H9 (cell line): ENCODE data around the gene GEMIN2. TPM values are rescaled to one million over a fixed set of nuclear protein-coding genes. Genes with fewer than 3 reads are reported as not detected.

Experiments used
- DNase-seq: peaks from one replicate; pipeline ENCODE4 v3.0.0-alpha.2; 2017
- H2AFZ ChIP-seq: one replicate; pipeline ENCODE4 v1.6.1; 2013; ENCODE audit warnings: mild to moderate bottlenecking, low read length, control low read depth, moderate library complexity
- H2AK5ac ChIP-seq: 2 replicates; pipeline ENCODE4 v1.6.1; 2013; ENCODE audit warnings: low read length, control low read depth, mixed read lengths; ENCODE audit not compliant: insufficient read length
- H2BK120ac ChIP-seq: one replicate; pipeline ENCODE4 v1.6.1; 2013; ENCODE audit warnings: low read depth, mild to moderate bottlenecking, low read length, control low read depth, inconsistent platforms; ENCODE audit not compliant: poor library complexity, severe bottlenecking
- H2BK12ac ChIP-seq: 2 replicates; pipeline ENCODE4 v1.6.1; 2013; ENCODE audit warnings: low read length, control low read depth, mixed read lengths, low read depth; ENCODE audit not compliant: insufficient read length
- H2BK15ac ChIP-seq: 2 replicates; pipeline ENCODE4 v1.6.1; 2013; ENCODE audit warnings: low read depth, low read length, control low read depth
- H2BK20ac ChIP-seq: one replicate; pipeline ENCODE4 v1.6.1; 2013; ENCODE audit warnings: low read depth, mild to moderate bottlenecking, low read length, control low read depth, inconsistent platforms; ENCODE audit not compliant: poor library complexity, severe bottlenecking
- H2BK5ac ChIP-seq: 2 replicates; pipeline ENCODE4 v1.6.1; 2013; ENCODE audit warnings: low read length, control low read depth, mixed read lengths; ENCODE audit not compliant: insufficient read length
- H3K14ac ChIP-seq: 2 replicates; pipeline ENCODE4 v1.6.1; 2013; ENCODE audit warnings: low read length, control low read depth; ENCODE audit not compliant: insufficient read depth
- H3K18ac ChIP-seq: 2 replicates; pipeline ENCODE4 v1.6.1; 2013; ENCODE audit warnings: low read depth, mild to moderate bottlenecking, mixed read lengths, low read length, control low read depth; ENCODE audit not compliant: insufficient read length
- H3K23ac ChIP-seq: 2 replicates; pipeline ENCODE4 v1.6.1; 2013; ENCODE audit warnings: low read length, control low read depth, mixed read lengths, low read depth; ENCODE audit not compliant: insufficient read length
- H3K23me2 ChIP-seq: 2 replicates; pipeline ENCODE4 v1.6.1; 2013; ENCODE audit warnings: low read depth, mild to moderate bottlenecking, mixed read lengths, low read length, control low read depth; ENCODE audit not compliant: insufficient read length, poor library complexity, severe bottlenecking
- H3K27ac ChIP-seq: 2 replicates; pipeline ENCODE4 v1.5.1; 2013; ENCODE audit warnings: low read length, control low read depth, mixed read lengths, low read depth; ENCODE audit not compliant: insufficient read length
- H3K27me3 ChIP-seq: 2 replicates; pipeline ENCODE4 v1.6.1; 2013; ENCODE audit warnings: low read length, control low read depth, inconsistent platforms; ENCODE audit not compliant: insufficient read depth
- H3K4ac ChIP-seq: 2 replicates; pipeline ENCODE4 v1.6.1; 2013; ENCODE audit warnings: low read depth, mild to moderate bottlenecking, control low read depth, inconsistent platforms, low read length, moderate library complexity
- H3K4me1 ChIP-seq: 2 replicates; pipeline ENCODE4 v1.6.1; 2013; ENCODE audit warnings: low read length, control low read depth, inconsistent platforms; ENCODE audit not compliant: insufficient read depth
- H3K4me2 ChIP-seq: 2 replicates; pipeline ENCODE4 v1.6.1; 2013; ENCODE audit warnings: low read length, control low read depth, mixed read lengths; ENCODE audit not compliant: insufficient read length, insufficient read depth
- H3K56ac ChIP-seq: 2 replicates; pipeline ENCODE4 v1.6.1; 2013; ENCODE audit warnings: low read depth, mild to moderate bottlenecking, mixed read lengths, low read length, control low read depth; ENCODE audit not compliant: insufficient read length
- H3K79me1 ChIP-seq: 2 replicates; pipeline ENCODE4 v1.6.1; 2013; ENCODE audit warnings: low read depth, mild to moderate bottlenecking, moderate library complexity, low read length, control low read depth, inconsistent platforms; ENCODE audit not compliant: insufficient read depth, poor library complexity, severe bottlenecking
- H3K79me2 ChIP-seq: 2 replicates; pipeline ENCODE4 v1.6.1; 2013; ENCODE audit warnings: low read length, control low read depth, inconsistent platforms; ENCODE audit not compliant: insufficient read depth
- H3K9ac ChIP-seq: 2 replicates; pipeline ENCODE4 v1.6.1; 2013; ENCODE audit warnings: low read length, control low read depth, mixed read lengths; ENCODE audit not compliant: insufficient read length; ENCODE audit errors: extremely low read depth
- H3K9me3 ChIP-seq: one replicate; pipeline ENCODE4 v1.6.1; 2013; ENCODE audit warnings: low read depth, low read length, inconsistent platforms; ENCODE audit not compliant: control insufficient read depth
- H3T11ph ChIP-seq: one replicate; pipeline ENCODE4 v1.6.1; 2013; ENCODE audit warnings: mild to moderate bottlenecking, low read length, control low read depth, inconsistent platforms
- H4K20me1 ChIP-seq: one replicate; pipeline ENCODE4 v1.6.1; 2013; ENCODE audit not compliant: control insufficient read depth, insufficient read length, insufficient read depth
- H4K5ac ChIP-seq: 2 replicates; pipeline ENCODE4 v1.6.1; 2013; ENCODE audit warnings: low read depth, mild to moderate bottlenecking, mixed read lengths, low read length, control low read depth; ENCODE audit not compliant: insufficient read length
- H4K8ac ChIP-seq: replicated peaks from 2 replicates; pipeline ENCODE4 v1.6.1; 2013; ENCODE audit warnings: low read length, control low read depth, mixed read lengths, low read depth; ENCODE audit not compliant: insufficient read length
- H4K91ac ChIP-seq: 2 replicates; pipeline ENCODE4 v1.6.1; 2013; ENCODE audit warnings: low read depth, mild to moderate bottlenecking, moderate library complexity, mixed read lengths, low read length, control low read depth; ENCODE audit not compliant: insufficient read length
- H3K27ac Mint-ChIP-seq, 3 experiments: 2 replicates in 2 of 3; 3 replicates in 1 of 3; pipeline ENCODE4 v1.8.0; 2020 to 2021; ENCODE audit warnings: mixed read lengths in 3 of 3, mild to moderate bottlenecking in 1 of 3, moderate library complexity in 1 of 3
- H3K27me3 Mint-ChIP-seq: 2 replicates; pipeline ENCODE4 v1.8.0; 2021; ENCODE audit warnings: low read depth, mild to moderate bottlenecking, moderate library complexity, mixed read lengths
- H3K36me3 Mint-ChIP-seq, 3 experiments: 2 replicates in 2 of 3; 3 replicates in 1 of 3; pipeline ENCODE4 v1.8.0; 2020 to 2021; ENCODE audit warnings: low read depth in 3 of 3, mixed read lengths in 3 of 3; ENCODE audit not compliant: insufficient read depth in 1 of 3
- H3K4me1 Mint-ChIP-seq, 2 experiments: 2 replicates each; pipeline ENCODE4 v1.8.0; 2020; ENCODE audit warnings: mixed read lengths in 2 of 2
- H3K4me3 Mint-ChIP-seq, 2 experiments: 2 replicates in 1 of 2; 3 replicates in 1 of 2; pipeline ENCODE4 v1.8.0; 2020 to 2021; ENCODE audit warnings: mild to moderate bottlenecking in 2 of 2, mixed read lengths in 2 of 2, moderate library complexity in 1 of 2
- H3K9me3 Mint-ChIP-seq, 2 experiments: 2 replicates in 1 of 2; 3 replicates in 1 of 2; pipeline ENCODE4 v1.8.0; 2020; ENCODE audit warnings: mild to moderate bottlenecking in 2 of 2, mixed read lengths in 2 of 2, moderate library complexity in 1 of 2
- total RNA-seq: library from RNA; stranded (reverse); gene quantifications from 2 replicates; pipeline ENCODE4 v1.2.1, GENCODE V29; 2021
- TF ChIP-seq, protein P1 (sequence below): fragments of 200-600 bp; sonication (generic); conservative IDR thresholded peaks from 3 replicates; pipeline ENCODE4 v1.8.0; 2021; ENCODE audit warnings: antibody characterized with exemption, mild to moderate bottlenecking

GEMIN2 gene
- total RNA-seq, 1 experiment from 2014 or later = 36.3 TPM

DNA sequence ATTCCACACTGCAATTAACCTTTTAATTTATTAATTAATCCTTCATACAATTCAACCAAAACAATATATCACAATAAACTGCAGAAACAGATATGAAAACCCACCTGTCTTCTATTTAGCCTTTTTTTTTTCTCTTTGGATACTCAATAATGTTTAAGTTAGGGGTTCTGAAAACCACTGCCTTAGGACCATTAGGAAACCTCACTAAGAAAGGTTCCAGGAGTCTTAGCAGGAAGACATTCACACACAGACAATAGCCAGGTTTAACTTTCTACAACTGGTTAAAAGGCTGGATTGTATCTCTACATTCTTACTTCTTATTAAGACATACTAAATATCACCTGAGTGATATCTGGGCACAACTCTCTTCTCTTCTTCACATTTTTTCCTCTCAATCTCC lies 14.4 kb upstream of the GEMIN2 start:
- no peak overlapping the region for H3K56ac ChIP-seq
- peaks cover 9% of the 10 kb centered on the region for H3K23me2 ChIP-seq
- H3K4me2 ChIP-seq = no peak overlapping the region
- Mint-ChIP-seq H3K36me3 (peaks cover 4 to 18% (median 15%) of the 10 kb centered on the region in 3 experiments; a peak in 6 of 7 replicates), H3K27me3 (no peaks in the 10 kb centered on the region), H3K9me3 (no peaks in the 10 kb centered on the region), H3K4me3 (0 out of 5 replicates have a peak overlapping the region, but pooled peaks of 1 of the 2 experiments have one; percentile 1), H3K27ac (peak overlapping the region in 2 of 3 experiments; percentile 5 to 52; a peak in 3 of 7 replicates), H3K4me1 (peaks cover 26 to 38% of the 10 kb centered on the region in 2 experiments)
- peaks cover 3% of the 10 kb centered on the region; the same call in 1 of the 2 replicates for H3K79me2 ChIP-seq
- H2BK15ac ChIP-seq = no peak overlapping the region
- no peak overlapping the region for H2BK120ac ChIP-seq
- no peak overlapping the region for H3K9ac ChIP-seq
- no peaks in the 10 kb centered on the region for H4K20me1 ChIP-seq
- no peak overlapping the region for H2AFZ ChIP-seq
- no peak overlapping the region for H3K23ac ChIP-seq
- no peaks in the 10 kb centered on the region for H3K9me3 ChIP-seq
- no peak overlapping the region for H3K27ac ChIP-seq
- no peaks in the 10 kb centered on the region for H3K79me1 ChIP-seq
- no peak overlapping the region for H2BK12ac ChIP-seq
- H2BK5ac ChIP-seq = no peak overlapping the region
- H2AK5ac ChIP-seq = no peak overlapping the region
- H3T11ph ChIP-seq = no peak overlapping the region
- no peak overlapping the region for H3K18ac ChIP-seq
- H4K8ac ChIP-seq = no peak overlapping the region
- H3K27me3 ChIP-seq = no peaks in the 10 kb centered on the region
- H3K4me1 ChIP-seq = peaks cover 3% of the 10 kb centered on the region; the same call in 1 of the 2 replicates
- no peak overlapping the region for H4K5ac ChIP-seq
- H2BK20ac ChIP-seq = no peak overlapping the region
- TF ChIP-seq, protein P1, sequence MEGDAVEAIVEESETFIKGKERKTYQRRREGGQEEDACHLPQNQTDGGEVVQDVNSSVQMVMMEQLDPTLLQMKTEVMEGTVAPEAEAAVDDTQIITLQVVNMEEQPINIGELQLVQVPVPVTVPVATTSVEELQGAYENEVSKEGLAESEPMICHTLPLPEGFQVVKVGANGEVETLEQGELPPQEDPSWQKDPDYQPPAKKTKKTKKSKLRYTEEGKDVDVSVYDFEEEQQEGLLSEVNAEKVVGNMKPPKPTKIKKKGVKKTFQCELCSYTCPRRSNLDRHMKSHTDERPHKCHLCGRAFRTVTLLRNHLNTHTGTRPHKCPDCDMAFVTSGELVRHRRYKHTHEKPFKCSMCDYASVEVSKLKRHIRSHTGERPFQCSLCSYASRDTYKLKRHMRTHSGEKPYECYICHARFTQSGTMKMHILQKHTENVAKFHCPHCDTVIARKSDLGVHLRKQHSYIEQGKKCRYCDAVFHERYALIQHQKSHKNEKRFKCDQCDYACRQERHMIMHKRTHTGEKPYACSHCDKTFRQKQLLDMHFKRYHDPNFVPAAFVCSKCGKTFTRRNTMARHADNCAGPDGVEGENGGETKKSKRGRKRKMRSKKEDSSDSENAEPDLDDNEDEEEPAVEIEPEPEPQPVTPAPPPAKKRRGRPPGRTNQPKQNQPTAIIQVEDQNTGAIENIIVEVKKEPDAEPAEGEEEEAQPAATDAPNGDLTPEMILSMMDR = no peak
- no peak overlapping the region for H3K4ac ChIP-seq
- no peak overlapping the region for H3K14ac ChIP-seq
- no peak overlapping the region for H4K91ac ChIP-seq
- DNase-seq = no peak
